Activated T-cell treated with anti-CD3 and anti-CD28 coated beads, Interleukin-2, amount 50 U/mL, for 48 hours (primary cell): ENCODE results near the gene LCN2.

Experiments used
- DNase-seq, 2 experiments: peaks; one replicate each; pipeline ENCODE4 v3.0.0-alpha.2; 2020

The LCN2 gene

GRCh38 chr9:128151309-128152132 is 2.3 kb downstream of the LCN2 start:
- DNase-seq: no peak

- no peak for DNase-seq
Observed at GRCh38 chr9:128152133-128153059, 3.1 kb downstream of the LCN2 start.

- no peak for DNase-seq
Observed at GRCh38 chr9:128153060-128153946, 4.0 kb downstream of the LCN2 start.

- no peak for DNase-seq
Observed at GRCh38 chr9:128153947-128154695, 4.9 kb downstream of the LCN2 start.

DNA sequence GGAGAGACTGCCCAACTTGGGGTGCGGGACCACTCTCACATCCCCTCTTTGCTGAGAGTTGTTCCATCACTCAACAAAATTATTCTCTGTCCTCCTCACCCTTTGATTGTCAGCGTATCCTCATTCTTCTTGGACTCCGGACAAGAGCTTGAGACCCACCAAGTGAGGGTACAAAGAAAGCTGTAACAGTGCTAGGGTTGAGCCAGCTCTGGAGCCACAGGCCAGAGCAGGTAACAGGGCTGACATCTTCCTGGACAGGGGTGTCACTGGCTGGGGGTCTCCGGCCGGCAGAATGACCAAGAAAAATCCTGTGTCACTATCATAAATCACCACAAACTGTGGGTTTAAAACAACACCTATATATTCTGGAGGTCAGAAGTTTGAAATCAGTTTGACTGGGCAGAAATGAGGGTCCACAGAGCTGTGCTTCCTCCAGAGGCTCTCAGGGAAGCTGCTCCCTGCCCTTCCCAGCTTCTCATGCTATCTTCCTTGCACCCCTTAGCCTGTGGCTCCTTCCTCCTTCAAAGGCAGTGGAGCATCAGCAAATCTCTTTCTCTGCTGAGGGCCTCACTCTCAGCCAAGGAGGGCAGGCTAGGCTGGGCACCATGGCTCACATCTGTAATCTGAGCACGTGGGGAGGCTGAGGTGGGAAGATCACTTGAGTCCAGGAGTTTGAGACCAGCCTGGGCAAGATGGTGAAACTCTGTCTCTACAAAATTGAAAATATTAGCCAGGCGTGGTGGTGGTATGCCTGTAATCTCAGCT is 6.7 kb downstream of the LCN2 start:
- DNase-seq: no peak

GRCh38 chr9:128159522-128159783 is 10.2 kb downstream of the LCN2 start:
- DNase-seq: peak; percentile 60 to 62

DNA sequence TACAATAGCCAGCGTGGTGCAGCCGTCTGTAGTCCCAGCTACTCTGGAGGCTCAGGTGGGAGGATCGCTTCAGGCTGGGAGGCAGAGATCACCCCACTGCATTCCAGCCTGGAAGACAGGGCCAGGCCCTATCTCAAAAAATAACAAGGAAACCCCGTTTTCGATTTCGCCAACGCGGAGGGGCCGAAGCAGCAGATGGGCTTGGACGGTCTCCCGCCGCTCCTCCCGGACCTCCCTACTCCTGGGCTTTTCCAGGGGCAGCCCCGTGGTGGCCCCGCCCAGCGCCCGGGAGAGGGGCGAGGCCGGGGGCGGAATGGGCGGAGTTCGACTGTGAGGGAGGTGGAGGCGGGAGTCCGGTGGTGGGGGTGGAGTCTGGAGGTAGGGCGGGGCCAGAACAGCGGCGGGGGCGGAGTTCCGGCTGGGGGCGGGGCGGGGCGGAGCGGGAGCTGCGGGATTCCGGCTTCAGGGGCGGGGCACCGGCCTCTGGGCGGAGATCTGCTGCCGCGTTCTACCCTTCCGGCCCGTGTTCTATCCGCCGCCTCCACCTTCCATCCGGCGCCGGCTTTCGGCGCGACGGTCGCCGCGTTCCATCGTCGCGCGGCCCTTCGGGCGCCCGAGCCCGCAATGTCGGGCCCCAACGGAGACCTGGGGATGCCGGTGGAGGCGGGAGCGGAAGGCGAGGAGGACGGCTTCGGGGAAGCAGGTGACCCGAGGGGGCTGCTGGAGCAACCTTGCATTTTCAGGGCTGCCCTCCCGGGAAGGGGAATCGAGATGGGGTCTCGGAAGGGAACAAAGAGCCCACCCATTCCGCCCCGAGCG is 10.7 kb downstream of the LCN2 start, which contains the start of gene BBLN:
Gene BBLN (plus strand): TSS at position 482 of the 819 bp plus-strand sequence. CDS start 143 bp downstream, at position 625.
- DNase-seq: peak; percentile 94 to 97

DNA sequence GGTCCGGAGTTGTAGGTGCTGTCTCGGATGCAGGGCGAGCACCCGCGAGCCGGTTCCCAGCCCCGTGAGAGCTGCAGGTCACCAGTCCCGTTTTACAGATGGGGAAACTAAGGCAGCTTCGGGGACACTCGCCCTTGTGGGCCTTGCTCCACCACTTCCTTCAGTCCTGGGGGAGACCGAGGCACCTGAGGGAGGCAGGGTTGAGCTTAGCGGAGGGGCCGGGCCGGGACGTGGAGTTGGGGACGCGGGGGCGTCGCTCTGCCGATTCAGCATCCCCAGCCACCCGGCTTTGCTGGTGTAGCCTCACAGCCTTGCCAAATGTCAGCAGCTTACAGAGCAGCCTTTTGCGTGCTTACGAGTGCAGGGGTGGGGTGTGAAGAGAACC is 11.3 kb downstream of the LCN2 start:
- peak; percentile 73 to 78 for DNase-seq

DNA sequence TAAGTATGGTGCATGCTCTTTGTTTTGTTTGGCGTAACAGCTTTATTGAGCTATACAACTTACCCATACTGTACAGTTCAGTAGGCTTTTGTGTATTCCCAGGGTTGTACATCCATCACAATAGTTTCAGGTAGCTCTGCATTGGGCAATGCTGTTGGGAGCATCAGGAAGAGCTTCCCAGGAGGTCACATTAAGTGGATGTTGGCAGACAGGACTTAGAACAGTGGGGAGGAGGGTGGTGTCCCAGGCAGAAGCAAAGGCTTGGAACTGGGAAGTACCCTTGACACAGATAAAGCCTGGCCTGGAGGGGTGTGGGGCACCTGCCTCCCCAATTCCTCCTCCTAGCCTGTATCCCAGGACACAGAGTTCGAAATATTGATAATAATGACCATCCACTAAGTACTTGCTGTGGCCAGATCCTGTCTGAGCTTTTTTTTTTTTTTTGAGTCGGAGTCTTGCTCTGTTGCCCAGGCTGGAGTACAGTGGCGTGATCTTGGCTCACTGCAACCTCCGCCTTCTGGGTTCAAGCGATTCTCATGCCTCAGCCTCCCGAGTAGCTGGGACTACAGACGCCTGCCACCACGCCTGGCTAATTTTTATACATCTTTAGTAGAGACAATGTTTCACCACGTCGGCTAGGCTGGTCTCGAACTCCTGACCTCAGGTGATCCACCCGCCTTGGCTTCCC is 12.1 kb downstream of the LCN2 start:
- no peak for DNase-seq

DNA sequence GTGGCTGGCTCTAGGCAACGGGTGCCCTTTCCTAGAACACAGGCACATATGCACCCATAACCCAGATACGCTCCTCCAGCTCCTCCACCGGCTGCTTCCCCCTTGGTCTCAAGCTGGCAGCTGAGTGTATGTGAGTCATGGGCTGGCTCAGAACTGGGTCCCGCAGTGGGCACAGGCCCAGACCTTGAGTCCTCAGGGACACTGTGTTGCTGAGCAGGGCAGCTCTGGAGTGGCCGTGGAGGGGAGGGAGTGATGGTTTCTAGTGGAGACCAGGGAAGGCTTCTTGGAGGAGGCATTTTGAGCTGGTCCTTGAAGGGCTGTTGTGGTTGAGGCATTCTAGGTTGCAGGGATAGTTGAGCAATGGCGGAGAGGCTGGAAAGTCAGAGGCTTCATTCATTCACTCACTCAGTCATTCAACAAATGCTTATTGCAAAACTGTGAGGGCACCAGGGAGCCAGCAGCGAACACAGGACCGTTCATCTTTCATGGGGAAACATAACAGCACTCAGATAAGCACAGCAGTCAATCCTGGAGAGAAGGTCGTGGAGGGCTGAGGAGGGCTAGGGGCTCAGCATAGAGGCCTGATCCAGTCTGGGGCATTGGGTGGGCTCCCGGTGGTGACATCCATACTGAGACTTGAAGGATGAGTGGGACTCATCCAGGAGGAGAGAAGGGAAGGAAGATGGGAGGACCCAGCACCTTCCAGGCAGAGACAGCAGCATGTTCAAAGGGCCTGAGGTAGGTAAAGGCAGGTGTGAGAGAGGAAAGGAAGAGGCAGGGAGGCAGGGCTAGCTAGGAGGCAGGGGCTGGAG is 13.2 kb downstream of the LCN2 start:
- no peak for DNase-seq

DNA sequence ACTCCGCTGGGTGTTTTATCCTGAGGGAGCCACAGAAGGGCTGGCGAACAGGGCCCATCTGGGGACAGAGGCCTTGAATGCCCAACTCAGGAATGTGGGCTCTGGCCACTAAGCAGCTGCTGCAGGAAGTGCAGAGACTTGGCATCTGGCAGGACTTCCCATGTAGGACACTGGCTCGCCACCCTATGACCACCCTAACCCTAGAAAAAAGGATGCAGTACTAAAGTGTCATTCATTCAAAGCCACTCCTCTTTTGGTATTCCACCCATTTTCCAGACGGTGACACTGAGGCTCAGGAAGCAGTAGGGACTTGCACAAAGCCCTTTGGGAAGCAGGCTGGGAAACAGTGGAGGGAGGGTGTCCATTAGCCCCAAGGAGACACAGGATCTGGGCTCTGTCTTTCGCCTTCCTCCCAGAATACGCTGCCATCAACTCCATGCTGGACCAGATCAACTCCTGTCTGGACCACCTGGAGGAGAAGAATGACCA is 13.8 kb downstream of the LCN2 start:
- DNase-seq: no peak

GRCh38 chr9:128163523-128164306 is 14.5 kb downstream of the LCN2 start:
- DNase-seq: no peak

DNA sequence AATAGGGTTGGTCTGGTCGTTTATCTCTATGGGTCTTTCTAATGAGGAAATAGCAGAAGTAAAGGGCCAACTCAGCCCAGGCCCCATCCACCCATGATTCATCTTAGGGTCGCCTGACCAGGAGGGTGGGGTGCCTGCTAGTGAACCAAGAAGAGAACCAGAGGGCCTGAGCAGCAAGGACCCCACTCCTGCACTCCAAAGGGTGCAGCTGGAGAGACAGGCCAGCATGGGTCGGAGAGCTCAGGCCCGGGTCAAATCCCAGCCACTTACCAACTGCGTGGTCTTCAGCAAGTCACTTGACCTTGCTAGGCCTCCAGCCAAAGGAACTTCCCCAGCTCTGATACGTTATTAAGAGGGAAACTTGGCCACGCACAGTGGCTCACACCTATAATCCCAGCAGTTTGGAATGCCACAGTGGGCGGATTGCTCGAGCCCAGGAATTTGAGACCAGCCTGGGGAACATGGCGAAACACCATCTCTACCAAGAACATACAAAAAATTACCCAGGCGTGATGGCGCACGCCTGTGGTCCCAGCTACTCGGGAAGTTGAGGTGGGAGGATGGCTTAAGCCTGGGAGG is 15.1 kb downstream of the LCN2 start:
- DNase-seq: no peak

DNA sequence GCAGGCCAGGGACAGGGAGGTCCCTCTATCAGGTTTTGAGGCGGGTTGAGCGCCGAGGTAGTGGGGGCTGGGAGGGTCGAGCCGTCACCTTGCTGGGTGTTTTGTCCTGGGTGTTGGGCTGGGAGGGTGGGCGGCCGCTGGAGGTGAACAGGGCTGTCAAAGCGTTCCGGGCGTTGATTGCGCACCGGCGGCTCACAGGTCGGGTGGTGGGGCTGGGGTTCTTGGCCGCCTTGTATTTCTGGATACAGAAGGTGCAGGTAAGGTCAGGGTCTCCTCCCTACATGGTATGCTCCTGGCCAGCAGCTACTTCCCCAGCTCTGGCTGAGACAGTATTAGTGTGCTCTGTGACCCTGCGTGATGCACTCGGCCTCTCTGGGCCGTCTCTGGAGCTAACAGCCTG is 16.9 kb downstream of the LCN2 start:
- DNase-seq: no peak

- DNase-seq: no peak
Observed at GRCh38 chr9:128167209-128167608, 18.0 kb downstream of the LCN2 start.

DNA sequence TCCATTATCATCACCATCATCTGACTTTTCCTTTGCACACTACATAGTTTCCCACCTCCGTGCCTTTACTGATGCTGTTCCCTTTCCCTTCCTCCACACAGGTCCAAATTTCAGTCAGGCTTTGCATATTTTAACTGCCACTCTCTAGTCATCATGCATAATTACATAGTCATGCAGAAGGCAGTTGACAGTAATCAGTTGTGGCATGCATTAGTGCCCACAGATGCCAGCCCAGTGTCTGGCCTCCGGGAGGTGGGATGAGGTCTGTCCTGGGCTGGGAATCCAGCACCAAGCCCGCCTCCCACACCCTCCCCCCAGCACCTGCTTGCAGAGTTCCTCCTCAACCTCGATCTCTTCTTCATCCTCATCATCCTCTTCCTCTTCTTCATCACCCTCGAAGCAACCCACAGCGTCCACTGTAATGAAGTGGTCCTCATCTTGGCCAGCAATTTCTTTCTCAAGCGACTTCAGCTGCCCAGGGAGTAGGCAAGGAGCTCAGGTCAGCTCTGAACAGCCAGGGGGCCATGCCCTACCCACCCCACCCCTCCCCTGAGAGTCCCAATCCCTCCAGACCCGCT is 19.6 kb downstream of the LCN2 start:
- DNase-seq: no peak

DNA sequence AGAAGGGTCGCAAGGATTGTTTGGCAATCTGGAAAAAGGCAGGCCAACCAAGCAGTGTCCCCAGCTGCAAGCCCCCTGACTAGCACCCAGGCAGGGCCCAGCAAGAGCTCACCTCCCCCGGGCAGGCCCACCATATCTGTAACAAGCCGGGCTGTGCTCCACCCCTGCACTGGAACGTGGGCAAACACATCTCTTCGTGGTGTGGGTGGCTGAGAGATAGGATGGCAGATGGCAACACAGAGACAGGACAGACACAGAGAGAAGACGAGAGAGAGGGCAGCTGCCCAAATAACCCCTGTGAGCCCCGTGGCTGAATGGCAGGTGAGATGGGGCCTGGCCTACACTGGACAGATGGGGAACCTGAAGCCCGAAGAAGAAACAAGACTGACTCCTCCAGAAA is 20.2 kb downstream of the LCN2 start:
- DNase-seq: no peak
